Superior temporal gyrus (tissue), 1 donor: Measurements from ENCODE around the gene ADIPOR2.

Source experiments
- DNase-seq: peaks from one replicate; pipeline ENCODE4 v3.0.0-alpha.2; 2016; ENCODE audit errors: extremely low spot score

The ADIPOR2 gene

DNA sequence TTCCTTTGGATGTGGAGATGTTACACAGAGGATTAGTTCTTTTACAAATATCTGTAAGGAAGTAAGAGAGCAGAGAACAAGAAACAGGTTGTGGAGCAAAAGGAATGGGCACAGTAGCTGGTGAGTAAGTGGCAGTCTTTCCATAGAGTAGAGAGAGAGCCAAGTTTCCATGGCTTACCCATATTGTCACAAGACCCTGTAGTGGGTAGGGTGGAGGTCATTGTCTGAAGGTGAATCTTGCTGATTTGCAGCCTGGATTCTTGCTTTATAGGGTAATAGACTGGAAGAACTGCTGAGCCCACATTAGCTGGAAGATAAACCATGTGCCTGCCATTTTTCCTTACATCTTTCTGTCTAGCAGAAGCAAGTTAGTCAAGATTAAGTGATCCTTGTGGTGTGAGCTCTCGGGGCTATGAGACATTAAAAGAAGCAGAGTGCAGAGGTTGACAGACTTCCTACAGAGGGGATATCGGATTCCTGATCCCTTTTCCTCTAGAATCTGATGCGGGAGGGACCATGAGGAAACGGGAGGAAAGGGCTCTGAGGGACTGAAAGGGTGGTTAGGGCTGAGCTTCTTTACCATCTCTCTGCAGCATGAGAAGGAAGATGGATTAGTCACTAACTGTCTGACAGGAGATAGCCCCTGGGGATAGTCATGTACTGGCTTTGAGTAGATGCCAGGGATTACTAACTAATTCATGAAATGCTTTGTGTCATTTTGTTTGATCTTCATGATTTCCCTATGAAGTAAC lies 85.5 kb downstream of the ADIPOR2 start:
- DNase-seq: no peak

DNA sequence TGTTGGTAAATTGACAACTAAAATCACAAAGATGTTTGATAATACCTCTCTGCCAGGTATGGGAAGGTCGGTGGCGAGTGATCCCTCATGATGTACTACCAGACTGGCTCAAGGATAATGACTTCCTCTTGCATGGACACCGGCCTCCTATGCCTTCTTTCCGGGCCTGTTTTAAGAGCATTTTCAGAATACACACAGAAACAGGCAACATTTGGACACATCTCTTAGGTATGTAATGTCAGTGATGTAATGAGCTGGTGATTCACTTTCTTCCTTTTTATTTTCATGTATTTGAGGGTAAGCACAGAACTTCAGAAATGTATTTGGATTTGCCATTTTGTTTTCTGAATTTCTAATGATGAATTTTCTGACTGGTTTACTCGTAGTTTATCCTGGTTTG lies 86.9 kb downstream of the ADIPOR2 start:
- peak; percentile 9 for DNase-seq

DNA sequence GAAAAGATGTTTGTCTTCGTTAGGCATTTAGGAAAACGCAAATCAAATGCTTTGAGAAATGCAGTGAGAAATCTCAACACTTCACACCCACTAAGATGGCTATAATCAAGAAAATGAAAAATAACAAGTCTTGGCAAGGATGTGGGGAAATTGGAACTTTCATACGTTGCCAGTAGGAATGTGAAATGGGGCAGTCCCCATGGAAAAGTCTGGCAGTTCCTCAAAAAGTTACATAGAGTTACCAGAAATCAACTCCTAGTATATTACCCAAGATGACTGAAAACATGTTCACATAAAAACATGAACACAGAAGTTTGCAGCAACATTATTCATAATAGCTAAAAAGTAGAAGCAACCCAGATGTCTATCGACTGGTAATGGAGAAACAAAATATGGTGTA lies 88.0 kb downstream of the ADIPOR2 start:
- DNase-seq: no peak

DNA sequence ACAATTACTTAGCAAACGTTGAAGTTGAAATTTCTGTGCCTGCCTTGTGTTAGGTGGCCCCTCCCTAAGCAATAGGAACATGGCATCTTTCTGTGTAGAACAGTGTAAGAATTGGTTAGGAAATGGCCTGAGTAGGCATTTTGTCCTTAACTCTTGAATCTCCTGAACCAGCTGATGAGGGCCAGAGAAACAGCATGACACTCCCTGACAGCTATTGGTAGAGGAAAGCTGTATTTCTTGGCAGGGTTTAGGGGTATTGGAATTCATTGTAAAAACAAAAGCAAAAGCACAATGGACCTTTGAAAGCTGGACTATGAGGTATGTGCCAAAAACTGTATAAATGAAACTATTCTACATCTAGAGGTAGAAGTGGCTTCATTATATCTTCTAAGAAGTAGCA lies 88.9 kb downstream of the ADIPOR2 start:
- DNase-seq: peak; percentile 88

DNA sequence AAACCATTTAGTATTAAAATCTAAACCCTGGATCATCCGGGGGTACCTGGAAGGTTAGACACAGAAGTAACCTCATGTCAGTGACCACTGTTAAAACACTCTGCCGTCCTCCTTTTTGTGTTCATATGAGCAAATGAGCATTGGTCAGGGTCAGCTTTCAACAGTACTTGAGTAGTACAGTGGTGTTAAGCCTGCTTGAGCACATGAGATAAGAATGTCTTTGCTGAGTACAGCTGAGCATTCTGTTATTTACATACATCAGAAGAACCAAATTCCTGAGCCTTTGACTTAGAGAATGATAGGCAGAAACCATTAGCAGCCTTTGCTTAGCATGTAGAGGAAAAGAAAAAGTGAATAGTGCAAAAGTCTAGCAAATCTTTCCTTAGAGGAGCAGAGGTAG lies 90.9 kb downstream of the ADIPOR2 start:
- DNase-seq: no peak

DNA sequence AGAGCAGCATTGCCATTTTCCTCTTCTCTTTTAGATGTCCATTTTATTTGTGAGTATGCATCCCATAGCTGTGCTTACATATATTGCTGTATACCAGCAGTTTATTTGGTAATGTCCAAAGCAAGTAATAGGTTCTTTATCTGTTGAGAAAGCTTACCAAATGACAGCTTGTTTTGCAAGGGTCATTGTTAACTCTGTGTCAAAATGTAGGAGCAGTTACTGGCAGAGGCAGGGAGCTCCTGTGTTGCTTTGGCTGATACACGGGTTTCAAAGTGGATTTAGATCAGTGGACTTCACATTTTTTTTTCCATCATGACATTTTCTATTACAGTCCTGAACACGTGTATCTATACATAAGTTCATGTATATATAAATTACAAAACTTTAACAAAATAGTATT lies 91.3 kb downstream of the ADIPOR2 start:
- DNase-seq: peak; percentile 29

DNA sequence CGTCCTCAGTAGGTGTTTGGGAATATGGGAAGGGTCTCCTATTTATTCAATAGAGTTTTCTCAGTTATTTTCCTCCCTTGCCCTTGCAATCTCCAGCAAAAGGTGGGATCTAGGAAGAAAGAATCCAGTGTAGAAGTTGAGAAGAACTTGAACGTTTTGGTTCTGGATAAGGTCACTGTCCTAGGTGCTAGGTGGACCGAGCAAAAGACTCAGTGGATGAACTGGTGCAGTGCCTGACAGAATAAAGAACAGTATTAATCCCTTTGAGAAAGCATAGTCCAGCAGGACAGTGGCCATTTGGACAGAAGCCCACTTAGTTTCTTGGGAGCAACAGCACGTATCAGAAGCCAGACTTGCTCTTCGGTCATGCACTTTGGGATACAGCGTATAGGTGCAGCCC lies 96.8 kb downstream of the ADIPOR2 start:
- no peak for DNase-seq

DNA sequence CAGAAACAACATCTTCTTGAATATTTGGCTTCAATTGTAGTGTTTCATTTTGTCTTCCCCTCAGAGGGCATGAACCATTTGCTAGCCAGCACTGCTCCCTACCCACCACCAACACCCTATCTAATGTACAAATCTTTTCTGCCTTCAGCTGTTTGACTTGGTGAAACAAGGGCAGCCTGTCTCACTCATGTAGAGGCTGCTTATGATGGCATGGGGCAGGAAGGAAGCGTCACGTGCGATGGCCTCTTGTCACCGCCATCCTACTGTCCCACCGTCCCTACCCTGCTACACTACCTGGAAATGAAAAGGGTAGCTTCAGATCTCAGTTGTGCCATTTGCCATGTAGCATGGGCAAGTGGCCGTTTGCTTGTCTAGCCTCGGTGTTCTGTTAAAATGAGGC lies 99.6 kb downstream of the ADIPOR2 start:
- peak; percentile 55 for DNase-seq

DNA sequence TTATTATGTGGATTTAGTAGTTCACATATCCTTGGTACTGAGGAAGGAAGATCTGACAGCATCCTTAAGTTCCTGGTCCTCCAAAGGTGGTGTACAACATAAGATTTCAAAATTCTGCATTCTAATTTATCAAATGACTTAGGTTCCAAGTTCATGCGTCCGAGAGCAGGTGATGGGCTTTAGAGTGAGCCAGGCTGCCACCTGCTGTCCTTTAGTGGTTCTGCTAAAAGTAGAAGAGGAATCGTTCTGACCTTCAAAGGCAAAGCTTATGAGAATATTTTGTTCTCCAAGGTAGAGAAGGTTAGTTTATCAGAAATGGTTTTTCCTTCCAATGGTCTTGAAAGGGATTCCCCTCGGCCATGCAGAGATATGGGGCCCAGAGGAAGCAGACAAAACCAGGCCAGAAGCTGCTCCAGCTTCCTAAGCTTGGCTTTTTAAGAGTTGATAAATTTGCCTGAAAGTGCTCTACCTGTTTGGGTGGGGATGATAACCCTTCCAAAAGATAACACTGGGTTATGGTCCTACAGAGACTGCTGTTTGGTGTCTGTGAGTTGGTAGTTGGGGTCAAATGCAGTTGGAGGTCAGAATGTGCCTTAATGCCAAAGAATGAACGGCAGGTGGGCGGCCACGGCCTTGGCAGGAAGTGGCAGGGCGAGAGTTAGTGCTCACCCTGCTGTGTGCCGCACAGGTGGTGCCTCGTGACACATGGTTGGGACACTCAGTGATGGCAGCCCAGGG lies 100.4 kb downstream of the ADIPOR2 start:
- peak; percentile 93 for DNase-seq

DNA sequence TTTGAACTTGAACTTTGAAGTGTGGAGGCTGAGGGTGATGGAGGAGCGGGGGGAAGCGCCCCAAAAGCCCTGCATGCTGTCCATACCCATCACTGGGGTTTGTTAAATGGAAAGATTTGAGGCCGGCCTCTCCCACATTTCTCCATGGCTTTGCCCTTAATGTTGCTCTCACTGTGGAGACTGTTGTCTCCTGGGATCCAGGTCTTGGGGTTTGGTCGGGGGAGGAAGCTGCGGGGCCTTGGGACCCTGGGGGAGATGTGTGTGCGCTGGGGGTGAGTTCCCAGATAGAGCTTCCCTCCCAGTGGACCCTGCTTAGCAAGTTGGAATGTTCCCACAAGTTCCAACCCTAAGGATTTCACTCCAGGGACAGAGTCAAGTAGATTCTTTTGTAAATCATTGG lies 101.5 kb downstream of the ADIPOR2 start:
- DNase-seq: no peak

DNA sequence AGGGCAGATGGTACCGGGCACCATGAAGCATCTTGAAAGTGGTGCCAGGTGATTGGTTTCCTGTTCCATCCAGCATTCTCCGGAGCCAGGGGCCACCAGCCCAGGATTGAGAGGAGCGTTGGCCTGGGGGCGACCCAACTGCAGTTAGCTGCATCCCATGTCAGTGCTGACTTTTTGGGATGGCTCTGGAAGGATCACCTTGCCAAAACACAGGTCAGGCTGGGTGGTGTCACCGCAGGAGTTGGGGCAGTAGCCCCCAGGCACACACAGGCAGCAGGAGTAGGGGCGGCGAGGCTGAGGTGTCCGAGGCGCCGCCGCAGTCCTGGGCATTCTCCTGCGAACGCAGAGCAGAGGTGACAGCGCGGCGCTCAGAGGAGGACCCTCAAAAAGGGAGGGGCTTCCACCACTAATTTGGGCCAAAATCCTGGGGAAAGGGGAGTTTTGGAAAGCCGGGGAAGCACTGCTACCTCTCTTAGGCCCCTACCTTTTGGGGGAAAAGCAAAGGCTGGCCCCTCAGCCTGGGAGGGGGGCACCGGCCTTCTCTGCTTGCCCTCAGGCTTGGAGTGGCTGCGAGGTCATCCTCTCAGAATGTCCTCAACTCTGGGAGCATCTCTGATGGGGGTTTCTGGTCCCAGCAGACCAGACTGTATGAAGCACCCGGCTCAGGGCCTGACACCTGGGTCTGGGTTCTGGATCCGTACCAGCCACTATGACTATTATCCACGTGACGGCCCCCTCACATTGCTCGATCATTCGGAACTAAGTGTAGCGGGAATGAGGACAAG lies 102.7 kb downstream of the ADIPOR2 start:
- no peak for DNase-seq

DNA sequence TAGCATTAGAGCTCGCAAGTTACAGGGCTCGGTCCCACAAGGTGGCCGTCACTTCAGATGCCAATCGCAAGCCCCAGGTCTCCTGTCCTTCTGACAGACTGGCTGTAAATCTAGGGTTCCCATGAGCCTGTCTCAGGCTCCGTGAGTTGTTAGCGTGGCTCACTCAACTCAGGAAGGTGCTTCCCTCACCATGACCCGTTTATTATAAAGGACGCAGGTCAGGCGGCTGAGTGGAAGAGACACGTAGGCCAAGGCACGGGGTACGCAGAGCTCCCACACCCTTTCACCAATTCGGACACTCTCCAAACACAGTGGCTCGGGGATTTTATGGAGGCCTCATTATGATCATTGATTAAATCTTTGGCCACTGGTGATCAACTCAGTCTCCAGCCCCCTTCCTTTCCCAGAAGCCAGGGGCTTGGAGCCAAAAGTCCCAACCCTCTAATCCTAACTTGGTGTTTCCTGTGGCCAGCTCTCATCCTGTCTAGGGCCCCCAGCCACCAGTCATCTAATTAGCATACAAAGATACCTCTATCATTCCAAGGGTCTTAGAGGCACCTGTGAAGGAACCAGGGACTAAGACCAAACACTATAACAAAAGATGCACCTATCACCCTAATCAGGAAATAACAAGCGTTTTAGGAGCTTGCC lies 103.7 kb downstream of the ADIPOR2 start:
- DNase-seq: no peak

DNA sequence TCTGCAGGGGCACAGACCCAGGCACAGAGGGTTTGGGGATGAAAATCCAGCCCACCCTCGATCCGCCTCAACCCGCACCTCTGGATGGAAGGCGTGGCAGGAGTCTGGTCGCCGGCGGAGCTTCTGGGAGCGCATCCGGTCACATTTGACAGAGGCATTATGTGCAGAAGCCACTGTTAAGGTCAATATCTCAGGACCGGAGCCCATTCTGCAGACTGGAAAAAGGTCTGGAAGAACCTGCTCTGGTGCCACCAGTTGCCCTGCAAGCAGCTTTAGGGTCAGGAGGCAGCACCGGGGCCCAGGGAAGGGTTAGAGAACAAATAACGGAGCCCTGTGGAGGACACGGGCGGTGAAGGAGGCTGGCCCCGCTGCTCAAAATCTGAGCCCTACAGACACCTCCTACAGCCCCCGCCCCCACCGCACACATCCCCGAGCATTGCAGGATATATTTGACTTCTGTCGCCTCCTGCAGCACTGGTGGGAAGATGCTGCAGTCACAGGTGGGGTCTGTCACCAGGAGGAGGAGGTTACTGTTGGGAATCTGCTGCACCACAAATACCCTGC lies 104.4 kb downstream of the ADIPOR2 start:
- DNase-seq: no peak

DNA sequence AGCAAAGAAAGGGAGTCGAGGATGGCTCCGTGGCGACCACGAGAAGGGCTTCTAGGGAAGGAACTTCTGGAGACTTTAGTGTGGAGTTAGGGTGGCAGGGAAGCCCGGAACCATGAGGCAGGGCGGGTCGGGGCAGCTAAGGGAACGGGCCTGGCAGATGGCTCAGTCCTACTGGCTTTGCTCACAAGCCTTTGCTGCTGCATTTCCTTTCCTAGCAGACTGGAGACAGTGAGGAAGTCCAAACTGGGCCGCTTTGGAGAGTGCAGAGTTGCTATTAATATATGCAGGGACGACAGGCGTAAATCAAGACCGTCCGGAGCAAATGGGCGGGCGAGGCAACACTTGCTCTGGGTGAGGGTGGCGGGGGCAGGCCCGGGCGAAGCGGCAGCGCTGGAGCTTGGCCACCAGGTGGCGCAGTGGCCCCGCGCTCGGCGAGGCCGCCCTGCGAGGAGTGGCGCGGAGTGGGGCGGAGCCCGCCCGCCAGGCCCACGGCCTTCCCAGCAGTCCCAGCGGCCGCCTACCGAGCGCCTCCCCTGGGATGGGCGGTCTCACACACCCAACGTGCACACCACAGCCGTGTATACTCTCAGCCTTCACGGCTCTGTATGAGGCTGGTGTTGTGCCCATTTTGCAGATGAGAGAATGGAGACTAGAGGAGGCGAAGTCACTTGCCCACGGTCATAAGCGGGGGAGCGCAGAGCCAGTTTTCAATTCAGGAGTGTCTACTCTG lies 105.1 kb downstream of the ADIPOR2 start:
- DNase-seq: peak; percentile 88

DNA sequence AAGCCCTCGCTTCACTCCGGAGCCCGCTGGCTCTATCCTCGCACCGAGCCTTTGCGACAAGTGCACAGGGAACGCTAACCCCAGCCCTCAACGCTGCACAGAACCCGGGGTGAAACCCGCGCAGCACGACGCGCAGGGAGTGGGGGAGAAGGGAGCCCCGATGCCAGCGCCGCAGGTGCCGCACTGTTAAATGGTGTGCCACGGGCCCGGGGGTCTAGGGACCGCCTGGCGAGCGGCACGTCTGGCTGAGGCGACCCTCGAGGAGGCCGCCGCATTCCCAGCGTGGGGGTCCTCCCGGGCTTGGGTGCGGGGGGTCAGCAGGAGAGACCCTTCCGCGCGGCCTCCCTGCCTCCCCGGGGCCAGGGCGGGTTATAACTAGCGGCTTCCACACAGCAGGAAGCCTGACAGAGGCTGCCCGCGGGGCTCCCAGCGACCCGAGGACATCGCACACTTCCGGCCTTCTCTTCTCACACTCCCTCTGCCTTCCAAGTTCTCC lies 105.7 kb downstream of the ADIPOR2 start:
- DNase-seq: no peak

DNA sequence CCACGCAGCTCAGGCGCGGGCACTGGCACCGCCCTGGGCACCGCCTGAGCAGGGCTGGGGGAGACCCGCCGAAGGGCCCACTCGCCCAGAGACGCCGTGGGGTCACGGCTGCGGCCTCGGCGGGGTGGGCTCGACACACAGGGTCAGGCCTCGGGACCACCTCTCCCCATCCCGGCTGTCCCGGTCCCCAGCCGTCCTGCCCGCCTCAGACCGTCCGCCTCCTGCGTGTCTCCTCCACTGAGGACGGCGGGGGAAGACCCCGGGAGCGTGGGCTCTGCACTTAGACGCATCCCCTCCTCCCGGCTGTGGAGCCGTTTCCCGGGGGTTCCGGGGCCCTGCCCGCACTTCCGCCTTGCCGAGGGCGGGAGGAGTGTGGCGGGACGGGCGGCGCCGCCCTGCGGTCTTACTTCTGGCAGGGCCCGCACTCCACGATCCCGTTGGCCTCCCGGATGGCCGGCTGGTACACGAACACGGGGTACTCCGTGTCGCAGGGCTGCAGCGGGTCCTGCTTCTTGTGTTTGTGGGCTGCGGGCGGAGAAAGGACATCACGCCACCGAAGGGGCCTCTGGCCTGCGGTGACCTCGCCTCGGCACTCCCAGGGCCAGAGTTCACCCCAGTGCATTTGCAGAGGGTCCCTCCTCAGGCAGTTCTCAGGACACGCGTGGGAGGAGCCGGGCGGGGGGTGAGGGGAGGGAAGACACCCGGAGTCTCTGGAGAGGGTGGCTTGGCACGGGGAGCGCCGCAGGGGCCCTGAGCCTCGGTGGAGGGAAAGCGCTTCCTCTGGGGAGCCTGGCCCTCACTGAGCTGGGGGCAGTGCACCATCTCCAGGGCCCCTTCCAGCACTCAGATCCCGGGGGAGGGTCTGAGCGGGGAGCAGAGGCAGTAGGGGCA lies 106.4 kb downstream of the ADIPOR2 start:
- no peak for DNase-seq

DNA sequence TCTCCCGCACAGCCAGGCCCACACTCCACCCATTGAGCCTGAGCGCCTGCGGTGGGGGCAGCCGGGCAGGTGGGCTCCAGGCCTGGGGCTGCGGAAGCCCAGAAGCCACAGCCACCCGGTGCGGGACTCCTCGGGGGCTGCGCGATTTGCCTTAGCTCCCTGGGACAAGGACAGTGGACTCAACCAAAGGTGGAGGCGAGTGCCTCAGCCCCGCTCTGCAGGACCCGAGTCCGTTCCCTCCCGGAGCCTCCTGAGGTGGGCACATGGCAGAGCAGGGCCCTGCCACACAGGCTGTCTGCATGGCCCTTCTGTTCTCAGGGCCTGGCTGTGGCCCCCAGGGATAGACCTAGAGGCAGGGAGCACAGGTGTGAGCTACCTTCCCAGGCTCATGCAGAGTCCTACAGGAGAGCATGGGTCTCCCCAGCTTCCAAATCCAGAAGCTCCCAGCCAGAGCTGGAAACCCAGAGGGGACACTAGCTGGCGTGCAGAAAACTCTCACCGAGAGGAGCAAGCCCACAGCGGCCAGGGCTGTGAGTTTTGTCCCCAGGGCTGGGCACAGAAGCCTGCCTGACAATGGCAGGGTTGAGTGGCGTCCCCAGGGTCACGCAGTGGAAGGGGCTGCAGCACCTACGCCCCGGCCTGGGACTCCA lies 107.2 kb downstream of the ADIPOR2 start:
- no peak for DNase-seq

DNA sequence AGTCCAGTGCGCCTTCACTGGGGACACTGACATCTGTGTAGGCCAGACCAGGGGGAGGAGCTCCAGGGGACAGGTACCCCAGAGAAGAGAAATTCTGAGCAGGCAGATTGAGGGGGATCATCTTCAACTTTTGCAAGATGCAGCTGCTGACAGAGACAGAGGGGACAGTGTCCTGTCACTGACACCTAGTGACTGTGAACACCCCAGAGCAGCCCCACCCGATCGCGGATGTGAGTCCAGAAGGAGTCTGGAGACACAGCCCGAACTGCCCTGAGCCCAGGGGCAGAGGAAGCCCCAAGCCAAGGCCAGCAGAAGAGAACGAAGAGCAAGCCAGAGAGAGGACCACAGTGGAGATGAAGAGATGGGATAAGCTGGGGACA lies 107.8 kb downstream of the ADIPOR2 start:
- no peak for DNase-seq
